ENCODE measurements around the gene CLDN25. TPM values are rescaled to one million over a fixed set of nuclear protein-coding genes. Genes with fewer than 3 reads are reported as not detected.

Gene CLDN25
- total RNA-seq, 1 donor from 2014 or later = 0.52 TPM

Small RNA genes lying within 50 kb of the gene (small RNA-seq; reads per million reads assigned to genes)
- gene LRRC37A13P (not detected), gene RPS29P19 (not detected)

Other genes starting within 250 kb of the CLDN25 start
- 2.1 TPM for gene TMPRSS5, start 73.5 kb upstream of the CLDN25 start, total RNA-seq
- 19.3 TPM for gene ZW10, start 6.1 kb upstream of the CLDN25 start, total RNA-seq
- 91.9 TPM for gene USP28, start 95.8 kb downstream of the CLDN25 start, total RNA-seq
- not detected for gene HTR3B, start 125.0 kb downstream of the CLDN25 start, total RNA-seq
- not detected for gene HTR3A, start 195.3 kb downstream of the CLDN25 start, total RNA-seq